Airway epithelial cell (primary cell): ENCODE results near the gene SCN4B. TPM values are rescaled to one million over a fixed set of nuclear protein-coding genes. Genes with fewer than 3 reads are reported as not detected.

ENCODE experiments used
- total RNA-seq: library from RNA; depleted of rRNA; stranded (reverse); fragments of >200 nt; gene quantifications from 2 replicates; pipeline ENCODE4 v1.2.3, GENCODE V29; 2015

Gene SCN4B
- 1.6 and 2.3 TPM in 2 replicates for total RNA-seq

GRCh38 chr11:118152552-118153471 lies at the start of gene SCN4B:
Gene SCN4B, minus strand, starts transcription at chr11:118152823. Its CDS starts 150 bp downstream, at chr11:118152673.

DNA sequence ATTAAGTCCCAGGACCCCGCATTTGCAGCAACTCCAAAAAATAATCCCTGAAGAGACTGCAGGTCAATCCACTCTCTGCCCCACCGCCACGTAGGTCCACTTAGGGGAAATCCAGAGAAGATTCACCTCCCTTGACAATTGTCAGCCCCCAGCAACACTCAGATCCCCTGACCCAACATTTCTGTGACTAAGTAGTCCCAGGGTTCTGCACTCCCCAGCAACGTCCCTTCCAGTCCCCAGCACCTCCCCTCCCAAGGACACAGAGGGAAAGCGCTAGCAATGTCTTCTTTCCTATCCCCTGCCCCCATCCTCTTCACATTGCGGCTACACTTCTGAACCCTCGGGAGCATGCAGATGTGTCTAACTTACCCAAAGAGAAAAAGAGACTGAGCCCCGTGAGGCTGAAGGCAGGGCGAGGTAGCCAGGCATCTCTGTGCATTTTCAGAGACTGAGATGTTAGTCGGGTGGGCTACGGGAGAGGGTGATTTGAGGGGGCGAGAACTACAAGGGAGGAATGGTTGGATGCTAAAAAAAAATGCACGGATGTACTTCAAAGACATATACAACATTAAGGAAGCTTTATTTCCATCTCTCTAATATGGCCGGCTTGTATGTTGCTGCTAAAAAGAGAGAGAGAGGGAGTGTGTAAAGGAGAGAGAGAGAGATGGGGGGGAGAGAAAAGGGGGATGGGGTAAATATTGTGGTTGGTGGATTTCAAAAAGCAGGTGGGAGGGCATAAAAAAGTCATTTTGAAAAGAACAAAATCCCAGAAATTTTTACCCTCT lies 23.6 kb upstream of the SCN4B start, which contains the start of gene SCN2B:
Gene SCN2B (minus strand): TSS at position 647 of the 785 bp plus-strand sequence. CDS start 208 bp downstream, at position 439.

GRCh38 chr11:118086913-118087768 lies 65.5 kb downstream of the SCN4B start, which contains the start of gene SMIM35:
Gene SMIM35, minus strand, starts transcription at chr11:118086963. Its CDS starts 206 bp downstream, at chr11:118086757.

Other genes starting within 250 kb of the SCN4B start
- gene TMPRSS13, start 223.4 kb downstream of the SCN4B start, total RNA-seq, result 22.9 and 32.7 TPM in 2 replicates
- not detected in 2 replicates for gene IL10RA, start 166.4 kb downstream of the SCN4B start, total RNA-seq
- gene TMPRSS4, start 75.7 kb downstream of the SCN4B start, total RNA-seq, result 49.7 and 60.5 TPM in 2 replicates
- gene SMIM35, start 65.9 kb downstream of the SCN4B start, total RNA-seq, result not detected in 2 replicates
- gene SCN2B, start 23.8 kb upstream of the SCN4B start, total RNA-seq, result 0.23 and 0.42 TPM in 2 replicates
- gene JAML, start 72.2 kb upstream of the SCN4B start, total RNA-seq, result not detected in 2 replicates
- gene MPZL3, start 99.5 kb upstream of the SCN4B start, total RNA-seq, result 16.5 and 20.0 TPM in 2 replicates
- 114 and 137 TPM in 2 replicates for gene MPZL2, start 111.5 kb upstream of the SCN4B start, total RNA-seq
- gene CD3E, start 151.9 kb upstream of the SCN4B start, total RNA-seq, result not detected in 2 replicates
- gene CD3D, start 189.9 kb upstream of the SCN4B start, total RNA-seq, result not detected in 2 replicates
- gene CD3G, start 191.5 kb upstream of the SCN4B start, total RNA-seq, result not detected in 2 replicates
- gene UBE4A, start 206.8 kb upstream of the SCN4B start, total RNA-seq, result 22.4 and 32.5 TPM in 2 replicates
- 64.5 and 68.8 TPM in 2 replicates for gene ATP5MG, start 248.8 kb upstream of the SCN4B start, total RNA-seq